ENCODE measurements around the gene ZNF726. TPM values are rescaled to one million over a fixed set of nuclear protein-coding genes. Genes with fewer than 3 reads are reported as not detected.
A peak's percentile ranks its signal among the peaks of the same experiment; 100 is the strongest.
"Not testable (repeated sequence)": the region's sequence is repeated elsewhere in the genome, so short reads cannot be mapped to it uniquely, and the experiment has no call there.

ZNF726 gene
- 1 to 10 TPM; 8.7 to 9.7 TPM for total RNA-seq

- DNase-seq, result peak; percentile 89
- Mint-ChIP-seq H3K4me3 (peak within 1 kb of the TSS; percentile 93), H3K36me3 (ENCODE audit: low read depth) (peaks cover 57% of the 10 kb centered on the region), H3K9me3 (peaks cover 46% of the 10 kb centered on the region), H3K27me3 (no peaks in the 10 kb centered on the region), H3K4me1 (peaks cover 16% of the 10 kb centered on the region), H3K27ac (peak within 1 kb of the TSS; percentile 89)
- CTCF ChIA-PET, result interaction anchor here (0.8 to 1.0 kb wide), 2 partner anchors 156 to 228 kb away, joined by 3 to 4 read pairs; partner anchors contain the start of genes ZNF675 and ZNF681
- POLR2A ChIA-PET, result interaction anchor here (1.0 to 2.3 kb wide), 10 partner anchors 13 to 641 kb away, joined by 3 to 24 read pairs (median 14); partner anchors contain the start of genes ZNF254, ZNF675, ZNF681 and ZNF91
Measured at GRCh38 chr19:23914402-23915286, at the start of gene ZNF726. Gene ZNF726 (plus strand): TSS chr19:23914886. CDS start chr19:23914995, 109 bp downstream.

DNA sequence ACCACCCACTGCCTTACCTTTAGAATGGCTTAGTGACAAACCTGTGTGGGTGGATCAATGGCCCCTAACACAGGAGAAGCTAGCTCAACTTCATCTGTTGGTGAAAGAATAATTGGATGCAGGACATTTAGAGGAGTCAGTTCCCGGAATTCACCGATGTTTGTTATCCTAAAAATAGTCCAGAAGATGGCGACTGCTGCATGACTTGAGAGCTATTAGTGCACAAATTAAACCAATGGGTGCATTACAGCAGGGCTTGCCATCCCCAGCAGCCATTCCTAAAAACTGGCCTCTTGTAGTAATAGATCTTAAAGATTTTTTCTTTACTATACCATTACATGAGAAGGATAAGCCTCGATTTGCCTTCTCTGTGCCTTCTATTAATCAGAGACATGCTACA is 46.8 kb upstream of the ZNF726 start:
- DNase-seq, result no peak
- no peak overlapping the region for H3K4me3 Mint-ChIP-seq
- H3K9me3 Mint-ChIP-seq, result peaks cover 33% of the 10 kb centered on the region
- no peaks in the 10 kb centered on the region for H3K27me3 Mint-ChIP-seq
- H3K27ac Mint-ChIP-seq, result no peak overlapping the region
- H3K36me3 Mint-ChIP-seq (ENCODE audit: low read depth), result no peaks in the 10 kb centered on the region
- CTCF ChIA-PET, result no interaction called here
- no peaks in the 10 kb centered on the region for H3K4me1 Mint-ChIP-seq
- POLR2A ChIA-PET, result no interaction called here

GRCh38 chr19:23868630-23869029 is 46.1 kb upstream of the ZNF726 start:
- no peak overlapping the region for H3K27ac Mint-ChIP-seq
- POLR2A ChIA-PET, result no interaction called here
- CTCF ChIA-PET, result no interaction called here
- H3K9me3 Mint-ChIP-seq, result peaks cover 32% of the 10 kb centered on the region
- DNase-seq, result no peak
- H3K4me1 Mint-ChIP-seq, result no peaks in the 10 kb centered on the region
- H3K36me3 Mint-ChIP-seq (ENCODE audit: low read depth), result no peaks in the 10 kb centered on the region
- no peak overlapping the region for H3K4me3 Mint-ChIP-seq
- no peaks in the 10 kb centered on the region for H3K27me3 Mint-ChIP-seq

GRCh38 chr19:23872282-23872919 is 42.3 kb upstream of the ZNF726 start:
- DNase-seq, result no peak
- ChIA-PET CTCF (no interaction called here), POLR2A (no interaction called here)
- H3K9me3 Mint-ChIP-seq, result peaks cover 27% of the 10 kb centered on the region
- H3K4me3 Mint-ChIP-seq, result no peak overlapping the region
- H3K36me3 Mint-ChIP-seq (ENCODE audit: low read depth), result no peaks in the 10 kb centered on the region
- H3K27me3 Mint-ChIP-seq, result no peaks in the 10 kb centered on the region
- H3K27ac Mint-ChIP-seq, result no peak overlapping the region
- H3K4me1 Mint-ChIP-seq, result no peaks in the 10 kb centered on the region

DNA sequence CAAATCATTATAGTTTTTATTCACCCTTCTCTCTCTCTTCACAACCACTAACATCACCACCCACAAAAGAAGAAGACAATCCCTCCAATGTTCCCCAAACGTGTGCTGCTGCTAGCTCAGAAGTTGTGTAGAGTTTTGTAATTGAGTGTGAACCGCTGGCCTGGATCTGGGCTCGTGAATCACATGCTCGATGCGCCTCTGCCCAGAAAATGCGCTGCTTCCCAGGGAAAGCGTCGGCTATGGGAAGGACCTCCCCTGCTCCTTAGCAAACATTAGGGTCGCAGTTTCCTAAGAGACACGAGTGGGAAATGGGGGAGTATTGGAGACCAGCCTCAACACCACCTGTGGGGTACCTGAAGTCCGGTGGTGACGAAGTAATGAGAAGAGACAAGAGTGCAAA is 38.4 kb upstream of the ZNF726 start:
- POLR2A ChIA-PET, result no interaction called here
- H3K36me3 Mint-ChIP-seq (ENCODE audit: low read depth), result no peaks in the 10 kb centered on the region
- H3K4me3 Mint-ChIP-seq, result no peak overlapping the region
- no peak overlapping the region for H3K27ac Mint-ChIP-seq
- peaks cover 24% of the 10 kb centered on the region for H3K9me3 Mint-ChIP-seq
- no peaks in the 10 kb centered on the region for H3K4me1 Mint-ChIP-seq
- no peak for DNase-seq
- no peaks in the 10 kb centered on the region for H3K27me3 Mint-ChIP-seq
- CTCF ChIA-PET, result no interaction called here

GRCh38 chr19:23876756-23877155 is 37.9 kb upstream of the ZNF726 start:
- H3K27me3 Mint-ChIP-seq; H3K4me3 Mint-ChIP-seq; H3K4me1 Mint-ChIP-seq; POLR2A ChIA-PET; DNase-seq; H3K27ac Mint-ChIP-seq; H3K36me3 Mint-ChIP-seq (ENCODE audit: low read depth); CTCF ChIA-PET: not testable (repeated sequence)
- peaks cover 22% of the 10 kb centered on the region for H3K9me3 Mint-ChIP-seq

- CTCF ChIA-PET, result no interaction called here
- H3K36me3 Mint-ChIP-seq (ENCODE audit: low read depth), result no peaks in the 10 kb centered on the region
- POLR2A ChIA-PET, result no interaction called here
- H3K4me1 Mint-ChIP-seq, result no peaks in the 10 kb centered on the region
- no peak overlapping the region for H3K4me3 Mint-ChIP-seq
- peaks cover 17% of the 10 kb centered on the region for H3K9me3 Mint-ChIP-seq
- H3K27me3 Mint-ChIP-seq, result no peaks in the 10 kb centered on the region
- no peak overlapping the region for H3K27ac Mint-ChIP-seq
- no peak for DNase-seq
Measured at GRCh38 chr19:23882493-23882892, 32.2 kb upstream of the ZNF726 start.

GRCh38 chr19:23884363-23884762 is 30.3 kb upstream of the ZNF726 start:
- ChIA-PET POLR2A (no interaction called here), CTCF (no interaction called here)
- H3K4me3 Mint-ChIP-seq, result no peak overlapping the region
- no peaks in the 10 kb centered on the region for H3K27me3 Mint-ChIP-seq
- H3K4me1 Mint-ChIP-seq, result no peaks in the 10 kb centered on the region
- H3K27ac Mint-ChIP-seq, result no peak overlapping the region
- H3K9me3 Mint-ChIP-seq, result peaks cover 20% of the 10 kb centered on the region
- H3K36me3 Mint-ChIP-seq (ENCODE audit: low read depth), result no peaks in the 10 kb centered on the region
- no peak for DNase-seq

DNA sequence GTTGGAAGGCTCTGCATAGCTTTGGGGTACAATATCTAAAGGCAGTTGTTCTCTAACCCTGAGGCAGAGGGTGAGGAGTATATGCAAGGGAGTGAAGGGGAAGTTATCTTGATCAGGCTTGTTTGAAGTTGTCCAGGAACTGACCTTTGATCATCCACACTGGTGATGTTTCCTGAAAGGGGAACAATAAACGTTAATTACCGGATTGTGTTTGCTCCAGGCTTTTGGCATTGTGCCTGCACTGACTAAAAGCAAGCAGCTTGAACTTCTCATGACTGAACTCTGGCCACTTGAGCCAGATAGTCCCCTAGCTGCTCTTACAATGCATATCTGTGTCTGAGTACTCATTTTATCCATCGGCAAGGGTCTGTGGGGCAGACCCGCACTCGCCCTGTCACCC is 27.0 kb upstream of the ZNF726 start:
- no peaks in the 10 kb centered on the region for H3K27me3 Mint-ChIP-seq
- ChIA-PET CTCF (no interaction called here), POLR2A (no interaction called here)
- peaks cover 26% of the 10 kb centered on the region for H3K9me3 Mint-ChIP-seq
- DNase-seq, result no peak
- no peak overlapping the region for H3K4me3 Mint-ChIP-seq
- no peak overlapping the region for H3K27ac Mint-ChIP-seq
- H3K36me3 Mint-ChIP-seq (ENCODE audit: low read depth), result no peaks in the 10 kb centered on the region
- H3K4me1 Mint-ChIP-seq, result no peaks in the 10 kb centered on the region

DNA sequence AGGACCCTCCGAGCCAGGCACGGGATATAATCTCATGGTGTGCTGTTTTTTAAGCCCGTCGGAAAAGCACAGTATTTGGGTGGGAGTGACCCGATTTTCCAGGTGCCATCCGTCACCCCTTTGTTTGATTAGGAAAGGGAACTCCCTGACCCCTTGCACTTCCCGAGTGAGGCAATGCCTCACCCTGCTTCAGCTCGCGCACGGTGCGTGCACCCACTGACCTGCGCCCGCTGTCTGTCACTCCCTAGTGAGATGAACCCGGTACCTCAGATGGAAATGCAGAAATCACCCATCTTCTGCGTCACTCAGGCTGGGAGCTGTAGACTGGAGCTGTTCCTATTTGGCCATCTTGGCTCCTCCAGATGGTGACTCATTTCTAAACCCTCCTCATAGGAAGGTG is 18.6 kb upstream of the ZNF726 start:
- H3K27ac Mint-ChIP-seq; DNase-seq; H3K36me3 Mint-ChIP-seq (ENCODE audit: low read depth); H3K4me3 Mint-ChIP-seq; H3K4me1 Mint-ChIP-seq; POLR2A ChIA-PET; H3K27me3 Mint-ChIP-seq; CTCF ChIA-PET: not testable (repeated sequence)
- peaks cover 28% of the 10 kb centered on the region for H3K9me3 Mint-ChIP-seq

DNA sequence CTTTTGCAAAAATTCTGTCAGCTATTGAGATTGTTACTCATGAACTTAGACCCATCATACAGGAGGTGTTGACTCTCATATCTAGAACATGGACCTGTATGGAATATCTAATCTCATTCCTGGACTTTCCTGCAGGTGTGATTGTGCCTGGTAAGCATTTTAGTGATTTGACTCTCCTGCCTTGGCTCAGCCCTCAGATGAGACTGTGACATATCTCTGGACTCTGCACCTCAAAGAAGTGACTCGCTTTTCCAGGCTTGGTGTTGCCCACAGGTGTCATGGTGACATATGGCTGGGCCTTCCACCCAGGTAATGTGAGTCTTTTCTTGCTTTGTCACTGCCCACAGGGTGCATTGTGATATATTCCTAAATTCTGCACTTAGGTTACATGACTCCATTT is 17.8 kb upstream of the ZNF726 start:
- Mint-ChIP-seq H3K27ac (no peak overlapping the region), H3K4me1 (no peaks in the 10 kb centered on the region), H3K9me3 (peaks cover 34% of the 10 kb centered on the region), H3K36me3 (ENCODE audit: low read depth) (no peaks in the 10 kb centered on the region), H3K4me3 (no peak overlapping the region), H3K27me3 (no peaks in the 10 kb centered on the region)
- ChIA-PET POLR2A (no interaction called here), CTCF (interaction anchor here (0.6 kb wide), 1 partner anchor 170 kb away, joined by 3 read pairs; no protein-coding TSS in a partner anchor)
- DNase-seq, result no peak

DNA sequence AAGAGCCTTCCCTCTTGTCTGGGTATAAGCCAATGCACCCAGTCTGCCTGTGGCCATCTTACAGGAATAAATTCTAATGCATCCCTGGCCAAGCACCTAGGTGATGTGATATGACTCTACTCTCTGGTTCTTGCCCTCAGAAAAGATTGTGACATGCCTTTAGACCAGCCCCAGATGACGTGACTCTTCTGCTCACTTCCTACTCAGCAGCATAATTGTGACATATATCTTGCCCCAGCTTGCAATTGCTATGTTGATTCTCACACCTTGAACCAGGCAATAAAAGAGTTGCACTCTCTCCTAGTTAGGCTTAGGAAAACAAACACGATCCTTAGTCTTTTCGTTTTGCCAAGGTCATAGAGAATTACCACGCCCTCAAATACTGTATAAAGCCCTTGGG is 13.3 kb upstream of the ZNF726 start:
- Mint-ChIP-seq H3K4me3 (no peak overlapping the region), H3K9me3 (peaks cover 60% of the 10 kb centered on the region)
- POLR2A ChIA-PET, result no interaction called here

GRCh38 chr19:23904406-23904805 is 10.3 kb upstream of the ZNF726 start:
- no peak overlapping the region for H3K4me3 Mint-ChIP-seq
- no peaks in the 10 kb centered on the region for H3K4me1 Mint-ChIP-seq
- no peaks in the 10 kb centered on the region for H3K36me3 Mint-ChIP-seq (ENCODE audit: low read depth)
- CTCF ChIA-PET, result no interaction called here
- no peak overlapping the region for H3K27ac Mint-ChIP-seq
- H3K9me3 Mint-ChIP-seq, result peaks cover 52% of the 10 kb centered on the region
- DNase-seq, result no peak
- H3K27me3 Mint-ChIP-seq, result no peaks in the 10 kb centered on the region
- POLR2A ChIA-PET, result no interaction called here

More for the DNA sequence above, 13.3 kb upstream of the ZNF726 start:
- H3K36me3 Mint-ChIP-seq (ENCODE audit: low read depth), result no peaks in the 10 kb centered on the region
- no peak overlapping the region for H3K27ac Mint-ChIP-seq
- no peaks in the 10 kb centered on the region for H3K27me3 Mint-ChIP-seq
- CTCF ChIA-PET, result no interaction called here
- no peak for DNase-seq
- H3K4me1 Mint-ChIP-seq, result no peaks in the 10 kb centered on the region

DNA sequence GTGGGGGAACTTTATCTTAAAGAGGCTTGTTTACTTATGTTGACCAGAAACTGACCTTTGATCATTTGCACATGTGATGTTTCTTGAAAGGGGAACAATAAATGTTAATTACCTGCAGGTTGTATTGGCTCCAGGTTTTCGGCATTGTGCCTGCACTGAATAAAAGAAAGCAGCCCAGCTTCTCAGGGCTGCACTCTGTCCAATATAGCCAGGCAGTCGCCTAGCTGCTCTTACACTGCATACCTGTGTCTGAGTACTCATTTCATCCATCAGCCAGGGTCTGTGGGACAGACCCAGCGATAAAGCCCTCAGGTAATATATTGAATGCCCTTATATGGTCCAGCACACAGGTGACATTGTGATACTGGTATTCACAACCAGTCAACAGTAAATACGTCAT is 8.9 kb upstream of the ZNF726 start:
- Mint-ChIP-seq H3K36me3 (ENCODE audit: low read depth) (peaks cover 4% of the 10 kb centered on the region), H3K27me3 (no peaks in the 10 kb centered on the region), H3K4me3 (no peak overlapping the region), H3K4me1 (no peaks in the 10 kb centered on the region), H3K9me3 (peaks cover 57% of the 10 kb centered on the region), H3K27ac (no peak overlapping the region)
- no peak for DNase-seq
- CTCF ChIA-PET, result no interaction called here
- POLR2A ChIA-PET, result no interaction called here
